Natural killer cell (primary cell): ENCODE measurements around the gene STK32B. TPM values are rescaled to one million over a fixed set of nuclear protein-coding genes. Genes with fewer than 3 reads are reported as not detected.

ENCODE experiments used
- ATAC-seq, 3 donors: fragments of 150-1000 bp in 2 of 3; fragments of 200-7000 bp in 1 of 3; cut with Tn5 transposase; 1 replicate in 1 of 3; 2 replicates in 2 of 3; pipeline ENCODE4 v1.10.0; 2021; ENCODE audit warnings: mild to moderate bottlenecking in 2 of 3, moderate library complexity in 2 of 3
- DNase-seq, 2 donors: peaks; one replicate each; pipeline versions ENCODE4 v3.0.0 to v3.0.0-alpha.2; 2013 to 2021; ENCODE audit warnings: mixed read lengths in 1 of 2
- H3K27ac ChIP-seq: one replicate; pipeline ENCODE4 v1.5.1; 2013; ENCODE audit warnings: mild to moderate bottlenecking, low read length
- H3K27me3 ChIP-seq: one replicate; pipeline ENCODE4 v1.6.1; 2013; ENCODE audit warnings: low read length; ENCODE audit not compliant: control insufficient read depth, insufficient read depth
- H3K36me3 ChIP-seq: one replicate; pipeline ENCODE4 v1.6.1; 2013; ENCODE audit warnings: low read length; ENCODE audit not compliant: control insufficient read depth, insufficient read depth
- H3K4me1 ChIP-seq: one replicate; pipeline ENCODE4 v1.6.1; 2013; ENCODE audit warnings: low read length; ENCODE audit not compliant: control insufficient read depth, insufficient read depth
- H3K4me3 ChIP-seq: one replicate; pipeline ENCODE4 v1.5.1; 2013; ENCODE audit warnings: low read length
- H3K9me3 ChIP-seq: one replicate; pipeline ENCODE4 v1.6.1; 2013; ENCODE audit warnings: low read length; ENCODE audit not compliant: control insufficient read depth, insufficient read depth
- H3K27ac Mint-ChIP-seq, 2 donors: one replicate each; pipeline ENCODE4 v1.8.0; 2022; ENCODE audit warnings: mild to moderate bottlenecking in 2 of 2, mixed read lengths in 2 of 2, moderate library complexity in 1 of 2
- H3K27me3 Mint-ChIP-seq, 2 donors: one replicate each; pipeline ENCODE4 v1.8.0; 2022; ENCODE audit warnings: low read depth in 2 of 2, mixed read lengths in 2 of 2
- H3K36me3 Mint-ChIP-seq: one replicate; pipeline ENCODE4 v1.8.0; 2022; ENCODE audit warnings: mixed read lengths
- H3K4me1 Mint-ChIP-seq, 2 donors: one replicate each; pipeline ENCODE4 v1.8.0; 2022; ENCODE audit warnings: mixed read lengths in 2 of 2
- H3K4me3 Mint-ChIP-seq: one replicate; pipeline ENCODE4 v1.8.0; 2022; ENCODE audit warnings: mild to moderate bottlenecking, moderate library complexity, mixed read lengths
- H3K9me3 Mint-ChIP-seq, 2 donors: one replicate each; pipeline ENCODE4 v1.8.0; 2022; ENCODE audit warnings: mixed read lengths in 2 of 2
- CTCF ChIP-seq: fragments of 200-600 bp; IDR thresholded peaks from one replicate; pipeline ENCODE4 v1.8.0; 2022; ENCODE audit warnings: antibody characterized with exemption
- WGBS: methylation state at CpG from one replicate; pipeline ENCODE4 v1.1.7; 2013; ENCODE audit warnings: missing lambda C conversion rate; ENCODE audit not compliant: insufficient coverage; 5-methylcytosine and 5-hydroxymethylcytosine counted together
- intact Hi-C: fragments of 100-400 bp; cut with micrococcal nuclease; formaldehyde crosslinking; loops from one replicate; pipeline ENCODE4 v1.14.2; 2022
- total RNA-seq, 4 donors: library from RNA; stranded (reverse); fragments of 120-200 nt in 1 of 4; gene quantifications; one replicate each; pipeline versions ENCODE4 v1.2.3 to v1.2.4, GENCODE V29; 2013 to 2022

The STK32B gene
- total RNA-seq, 3 donors from 2014 or later (not counting 1 experiment from before 2014, with no cell fraction given): 0.32 to 0.33 TPM; not detected in 1

GRCh38 chr4:5478169-5478568 lies 426.9 kb downstream of the STK32B start:
- H3K9me3 Mint-ChIP-seq: peaks cover 0 to 2% of the 10 kb centered on the region in 2 donors
- H3K4me3 ChIP-seq: no peak overlapping the region
- no peak overlapping the region for H3K4me3 Mint-ChIP-seq
- no peaks in the 10 kb centered on the region for H3K4me1 Mint-ChIP-seq
- intact Hi-C loops: no loop called here
- ATAC-seq (no peak), DNase-seq (no peak)
- 98% methylated on average over 4 of the region's 4 CpGs for WGBS
- H3K4me1 ChIP-seq: no peaks in the 10 kb centered on the region
- no peak overlapping the region for H3K27ac Mint-ChIP-seq
- no peak for TF ChIP-seq CTCF
- no peaks in the 10 kb centered on the region for H3K9me3 ChIP-seq
- H3K27ac ChIP-seq: no peak overlapping the region
- H3K27me3 Mint-ChIP-seq: no peaks in the 10 kb centered on the region
- H3K36me3 ChIP-seq: no peaks in the 10 kb centered on the region
- H3K27me3 ChIP-seq: no peaks in the 10 kb centered on the region
- no peaks in the 10 kb centered on the region for H3K36me3 Mint-ChIP-seq

GRCh38 chr4:5478697-5479096 lies 427.4 kb downstream of the STK32B start:
- no peaks in the 10 kb centered on the region for H3K4me1 ChIP-seq
- DNase-seq: no peak
- no peak for ATAC-seq
- H3K9me3 ChIP-seq: no peaks in the 10 kb centered on the region
- H3K27ac ChIP-seq: no peak overlapping the region
- H3K36me3 Mint-ChIP-seq: no peaks in the 10 kb centered on the region
- WGBS: 93% methylated on average over 6 of the region's 6 CpGs
- no peak for TF ChIP-seq CTCF
- H3K27me3 Mint-ChIP-seq: no peaks in the 10 kb centered on the region
- no peak overlapping the region for H3K4me3 ChIP-seq
- no peaks in the 10 kb centered on the region for H3K36me3 ChIP-seq
- H3K4me3 Mint-ChIP-seq: no peak overlapping the region
- intact Hi-C loops: no loop called here
- H3K9me3 Mint-ChIP-seq: peaks cover 2% of the 10 kb centered on the region in 2 donors
- H3K27ac Mint-ChIP-seq: no peak overlapping the region
- no peaks in the 10 kb centered on the region for H3K4me1 Mint-ChIP-seq
- no peaks in the 10 kb centered on the region for H3K27me3 ChIP-seq

- H3K27me3 Mint-ChIP-seq: no peaks in the 10 kb centered on the region
- Histone ChIP-seq H3K4me1 (no peaks in the 10 kb centered on the region), H3K4me3 (no peak overlapping the region), H3K27me3 (no peaks in the 10 kb centered on the region), H3K36me3 (no peaks in the 10 kb centered on the region), H3K9me3 (no peaks in the 10 kb centered on the region), H3K27ac (no peak overlapping the region)
- TF ChIP-seq CTCF: no peak
- H3K4me3 Mint-ChIP-seq: no peak overlapping the region
- intact Hi-C loops: no loop called here
- H3K9me3 Mint-ChIP-seq: peaks cover 2% of the 10 kb centered on the region in 2 donors
- DNase-seq: no peak
- 86% methylated on average over 3 of the region's 4 CpGs for WGBS
- ATAC-seq: no peak
- H3K36me3 Mint-ChIP-seq: no peaks in the 10 kb centered on the region
- no peaks in the 10 kb centered on the region for H3K4me1 Mint-ChIP-seq
- H3K27ac Mint-ChIP-seq: no peak overlapping the region
These were observed 428.3 kb downstream of the STK32B start for GRCh38 chr4:5479518-5480060.

- TF ChIP-seq CTCF: no peak
- intact Hi-C loops: no loop called here
- Mint-ChIP-seq H3K27ac (no peak overlapping the region), H3K4me1 (no peaks in the 10 kb centered on the region), H3K27me3 (peaks cover 5 to 7% of the 10 kb centered on the region in 2 donors), H3K36me3 (no peaks in the 10 kb centered on the region), H3K4me3 (no peak overlapping the region), H3K9me3 (peaks cover 7 to 13% of the 10 kb centered on the region in 2 donors)
- DNase-seq (no peak), ATAC-seq (no peak)
- Histone ChIP-seq H3K36me3 (no peaks in the 10 kb centered on the region), H3K27me3 (no peaks in the 10 kb centered on the region), H3K27ac (no peak overlapping the region), H3K4me3 (no peak overlapping the region), H3K4me1 (no peaks in the 10 kb centered on the region), H3K9me3 (peaks cover 5% of the 10 kb centered on the region)
These were observed 437.1 kb downstream of the STK32B start for GRCh38 chr4:5488413-5488812.
